GM19025 (cell line): Measurements from ENCODE around the gene TMPRSS3.

Experiments
- ATAC-seq: cut with Tn5 transposase; IDR thresholded peaks from one replicate; pipeline ENCODE4 v1.9.1; 2021; ENCODE audit warnings: mild to moderate bottlenecking, low read depth, moderate library complexity; ENCODE audit not compliant: unreplicated experiment

TMPRSS3 gene

DNA sequence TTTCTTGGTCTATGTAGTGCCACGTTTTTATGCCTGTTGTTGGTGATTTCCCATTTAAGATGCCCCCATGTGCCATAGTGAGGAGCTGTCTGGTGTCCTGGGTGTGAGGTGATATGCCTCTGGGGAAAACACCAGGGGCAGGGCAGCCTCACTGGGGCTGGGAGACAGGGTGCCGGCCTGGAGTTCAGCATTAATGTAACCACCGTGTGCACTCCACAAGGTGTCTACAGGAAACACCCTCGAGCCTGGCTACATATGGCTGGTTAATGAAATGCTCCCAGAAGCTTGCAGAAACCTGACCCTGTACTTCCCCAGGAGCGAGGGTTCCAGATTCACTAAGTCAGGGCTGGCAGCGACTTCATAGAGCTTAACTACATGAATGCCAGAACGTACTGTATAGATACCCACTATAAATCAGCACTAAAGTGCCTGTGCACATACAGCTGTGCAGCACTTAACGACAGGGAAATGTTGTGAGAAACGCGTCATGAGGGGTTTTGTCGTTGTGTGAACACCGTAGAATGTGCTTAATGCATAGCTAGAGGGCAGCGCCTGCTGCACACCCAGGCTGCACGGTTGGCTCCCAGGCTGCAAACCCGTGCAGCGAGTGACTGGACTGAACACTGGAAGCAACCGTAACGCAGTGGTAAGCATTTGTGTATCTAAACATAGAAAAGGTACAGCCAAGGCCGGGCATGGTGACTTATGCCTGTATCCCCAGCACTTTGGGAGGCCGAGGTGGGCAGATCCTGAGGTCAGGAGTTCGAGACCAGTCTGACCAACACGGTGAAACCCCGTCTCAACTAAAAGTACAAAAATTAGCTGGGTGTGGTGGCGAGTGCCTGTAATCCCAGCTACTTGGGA, 55.4 kb downstream of the TMPRSS3 start:
- no peak for ATAC-seq

DNA sequence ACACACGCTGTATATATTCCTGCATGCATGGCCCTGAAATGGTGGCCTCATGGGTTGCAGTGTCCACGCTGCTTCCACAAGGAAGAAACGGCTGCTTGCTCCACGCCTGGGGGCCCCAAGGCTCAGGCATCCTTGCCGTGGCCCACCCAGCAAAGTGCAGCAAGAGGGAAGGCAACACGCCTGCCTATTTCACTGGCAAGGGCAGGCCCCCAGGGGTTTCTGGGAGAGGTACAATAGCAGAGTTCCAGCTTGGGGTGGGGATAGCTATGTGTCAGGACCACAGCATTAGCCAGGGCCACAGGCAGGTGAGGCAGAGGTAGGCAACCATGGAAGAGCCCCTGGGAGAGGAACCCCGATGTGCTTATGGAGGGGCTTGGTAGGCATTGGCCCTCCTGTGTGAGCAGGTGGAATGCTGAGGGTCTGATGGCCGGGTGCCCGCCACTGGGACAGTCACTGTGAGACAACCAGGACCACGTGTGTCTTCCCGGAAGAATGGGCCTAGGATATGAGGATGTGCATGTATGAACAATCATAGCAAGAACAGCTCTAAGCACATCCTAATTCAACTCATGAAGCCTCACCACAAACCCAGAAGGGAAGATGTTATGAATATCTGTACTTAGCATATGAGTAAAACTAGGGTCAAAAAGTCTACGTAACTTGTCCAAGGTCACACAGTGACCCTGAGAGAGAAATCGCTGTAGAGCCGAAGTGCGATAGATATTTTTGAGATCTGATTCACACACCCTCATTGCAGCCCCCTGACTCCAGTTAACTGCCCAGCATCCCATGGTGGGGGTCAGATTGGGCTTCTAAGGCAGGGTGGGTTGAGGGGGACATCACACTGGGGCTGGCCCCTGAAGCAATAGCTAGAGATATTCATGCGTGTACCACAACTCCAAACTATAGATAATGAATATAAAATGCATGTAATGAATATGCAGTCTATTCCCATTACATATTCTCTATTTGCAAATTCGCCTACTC, 56.8 kb downstream of the TMPRSS3 start:
- no peak for ATAC-seq

DNA sequence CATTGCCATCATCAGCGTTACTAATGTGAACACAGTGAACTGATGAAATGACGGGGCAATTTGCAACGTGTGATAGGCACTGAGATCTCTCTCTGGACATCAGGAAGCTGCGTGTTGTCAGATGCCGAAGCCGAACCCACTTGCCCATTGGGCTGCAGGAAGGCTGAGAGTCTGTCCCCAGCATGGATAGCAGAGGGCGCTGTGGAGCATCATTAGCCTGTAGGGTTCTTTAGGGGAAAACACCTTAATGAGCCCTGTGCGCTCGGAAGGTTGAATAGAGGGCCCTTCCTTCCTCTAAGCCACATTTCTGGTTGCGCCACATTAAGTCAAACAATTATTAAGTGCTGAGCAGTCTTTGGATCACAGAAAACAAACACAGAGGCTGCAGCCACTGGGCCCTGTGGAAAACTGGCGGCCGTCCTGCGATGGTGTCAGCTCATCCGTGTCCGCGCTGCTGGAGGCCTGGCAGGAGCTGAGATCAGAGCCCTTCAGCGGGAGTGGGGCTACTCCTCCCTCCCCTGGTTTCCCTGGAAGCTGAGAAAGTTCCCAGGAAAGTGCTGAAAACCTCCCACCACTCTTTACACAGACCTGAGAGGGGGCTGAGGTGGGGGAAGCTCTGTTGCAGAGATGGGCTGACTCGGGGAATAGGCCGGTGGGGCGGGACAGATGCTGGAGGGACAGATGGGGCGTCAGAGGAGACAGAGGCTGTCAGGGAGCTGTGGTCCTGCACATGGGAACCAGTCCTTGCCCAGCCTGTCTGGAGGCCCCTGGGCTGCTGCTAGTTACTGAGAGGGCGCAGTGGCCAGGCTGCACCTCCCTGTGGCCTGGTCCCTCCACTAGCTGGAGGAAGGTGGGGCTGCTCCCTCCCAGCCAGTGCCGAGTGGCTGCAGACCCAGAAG, 57.8 kb downstream of the TMPRSS3 start:
- no peak for ATAC-seq

DNA sequence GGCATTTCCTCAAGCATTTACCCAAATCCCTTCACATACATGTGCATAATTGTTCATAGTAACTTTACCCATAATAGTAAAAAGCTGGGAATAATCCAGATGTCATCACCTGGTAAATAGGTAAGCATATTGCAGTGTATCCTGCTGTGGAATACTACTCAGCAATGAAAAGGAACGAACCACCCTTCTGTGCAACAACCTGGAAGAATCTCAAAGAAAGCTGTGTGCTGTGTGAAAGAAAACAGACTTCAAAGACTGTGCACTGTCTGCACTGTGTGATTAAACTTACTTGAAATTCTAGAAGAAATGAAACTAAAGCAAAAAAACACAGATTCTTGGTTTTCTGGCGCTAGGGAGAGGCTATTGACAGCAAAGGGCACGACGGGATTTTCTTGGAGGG, 58.6 kb downstream of the TMPRSS3 start:
- ATAC-seq = no peak

DNA sequence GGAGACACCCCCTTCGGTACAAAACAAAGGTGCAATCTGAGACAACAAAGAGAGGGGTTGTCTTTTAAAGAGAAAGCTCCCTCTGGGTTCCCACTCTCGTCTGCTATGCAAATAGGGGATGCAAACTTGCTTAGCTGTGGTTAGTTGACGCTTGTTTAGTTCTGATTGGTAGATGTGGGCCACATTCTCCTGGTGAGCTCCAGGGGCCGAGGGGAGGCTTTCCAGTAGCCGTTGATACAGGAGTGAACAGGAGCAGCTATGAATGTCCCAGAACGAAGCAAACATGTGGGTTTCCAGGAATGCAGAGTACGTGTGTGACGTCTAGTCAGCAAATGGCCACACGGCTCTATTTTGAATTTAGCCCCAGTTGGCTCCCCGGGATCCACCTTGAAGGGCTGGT, 59.8 kb downstream of the TMPRSS3 start:
- no peak for ATAC-seq

DNA sequence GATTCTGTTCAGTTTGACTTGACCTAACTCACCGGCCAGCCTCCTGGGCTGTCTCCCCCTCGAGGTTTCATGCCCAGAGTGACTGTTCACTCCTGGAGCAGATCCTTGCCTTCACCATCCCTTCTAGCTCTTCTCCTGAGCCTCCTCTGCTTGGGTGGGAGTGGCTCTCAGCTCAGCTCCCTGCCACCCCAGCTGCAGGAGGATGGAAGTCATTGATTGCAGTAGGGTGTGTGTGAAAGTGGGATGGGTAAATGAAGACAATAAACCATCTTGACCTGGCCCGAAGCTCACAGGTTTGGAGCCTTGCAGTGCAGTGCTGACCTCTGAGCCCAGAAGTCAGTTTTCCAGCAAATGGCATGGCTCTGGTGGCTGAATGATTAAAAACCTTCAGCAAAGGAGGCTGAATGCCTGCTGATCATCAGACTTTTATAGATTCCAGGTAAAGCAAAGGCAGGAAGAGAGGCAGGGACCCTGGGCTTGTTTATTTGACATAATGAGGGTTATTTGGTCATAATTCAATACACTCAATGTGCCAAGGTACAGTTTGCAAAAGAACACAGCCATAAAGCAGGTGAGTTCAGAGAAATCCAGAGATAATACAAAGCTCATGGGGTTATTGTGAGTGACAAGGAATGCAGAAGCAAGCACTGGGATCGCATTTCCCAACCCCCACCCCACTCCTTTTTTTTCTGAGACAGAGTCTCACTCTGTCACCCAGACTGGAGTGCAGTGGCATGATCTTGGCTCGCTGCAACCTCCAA, 63.1 kb downstream of the TMPRSS3 start:
- ATAC-seq = no peak

DNA sequence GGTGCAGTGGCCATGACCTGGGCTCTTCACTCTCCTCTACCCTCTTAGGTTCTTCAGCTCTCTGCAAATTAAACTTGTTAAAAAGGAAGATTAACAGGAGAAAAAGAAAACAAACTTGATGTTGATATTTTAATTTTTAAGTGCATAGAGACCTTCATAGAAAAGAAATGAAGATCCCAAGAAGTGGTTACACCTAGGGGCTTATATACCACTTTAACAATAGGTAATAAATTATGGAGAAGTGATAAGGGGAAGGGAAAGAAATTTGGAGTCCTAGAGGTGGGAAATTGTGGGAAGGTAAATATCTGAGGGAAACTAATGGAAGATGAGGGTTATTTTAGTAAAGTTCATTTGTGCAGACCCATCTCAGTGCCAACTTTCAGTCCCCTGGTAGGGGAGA, 64.2 kb downstream of the TMPRSS3 start:
- ATAC-seq = no peak

DNA sequence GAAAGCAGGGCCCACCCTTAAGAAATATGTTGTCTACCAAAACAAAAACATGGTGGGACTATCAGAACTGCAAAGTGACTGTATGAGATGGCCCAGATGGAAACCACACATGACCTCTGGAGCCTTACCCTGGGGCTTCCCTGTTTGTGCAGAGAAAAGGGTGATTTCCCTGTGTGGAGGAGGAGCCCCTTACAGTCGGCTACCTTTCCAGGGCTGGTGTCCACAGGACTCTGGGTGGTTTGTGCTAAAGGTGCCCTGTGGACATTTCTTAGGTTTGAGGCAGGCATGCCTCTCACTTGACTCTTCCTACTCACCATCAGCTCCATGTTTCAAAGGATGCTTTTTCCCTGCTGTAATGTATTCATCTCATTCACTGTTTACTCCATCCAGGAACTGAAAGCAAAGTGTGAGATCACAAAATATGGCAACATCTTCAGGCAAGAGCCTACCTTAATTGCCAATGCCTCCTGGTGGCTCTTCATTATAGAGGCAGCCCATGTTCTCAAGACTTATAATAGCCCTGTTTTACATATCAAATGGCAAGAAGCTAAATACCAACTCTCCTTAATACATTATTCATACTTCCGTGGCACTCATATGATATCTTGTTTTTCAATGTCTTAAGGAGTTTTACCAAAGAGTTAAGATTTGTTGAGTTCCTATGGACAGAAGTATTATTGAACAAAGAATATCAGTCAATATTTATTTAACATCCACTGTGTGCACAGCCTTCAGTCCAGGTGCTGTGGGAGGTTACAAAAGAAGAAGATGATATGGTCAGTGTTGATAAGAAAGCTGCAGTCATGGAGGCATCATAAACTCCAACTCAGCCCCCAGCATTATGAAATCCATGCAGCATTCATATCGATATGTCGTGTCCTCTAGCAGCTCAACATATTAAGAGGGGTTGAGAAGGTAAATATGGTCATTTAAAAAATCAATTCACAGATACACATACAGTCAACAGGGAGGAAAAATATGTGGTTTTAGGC, 65.2 kb downstream of the TMPRSS3 start:
- no peak for ATAC-seq

DNA sequence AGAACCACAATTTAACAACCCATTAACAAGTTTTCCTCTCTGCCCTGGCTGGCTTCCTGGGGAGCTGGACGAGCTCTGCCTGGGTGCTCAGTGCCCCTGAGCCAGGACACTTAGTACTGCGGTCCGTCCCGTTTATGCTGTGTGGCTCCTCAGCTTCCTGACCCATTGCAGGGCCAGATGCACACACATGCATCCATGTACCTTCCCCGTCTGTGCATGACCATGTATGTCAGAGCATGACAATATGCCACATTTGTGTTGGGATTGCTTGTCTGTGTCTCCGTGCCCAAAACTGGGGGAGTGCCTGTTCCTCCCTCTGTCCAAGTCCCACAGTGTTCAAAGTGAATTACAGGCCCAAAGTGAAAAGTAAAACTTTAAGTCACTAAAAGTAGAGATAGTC, 71.0 kb downstream of the TMPRSS3 start:
- ATAC-seq = no peak
